IPS-11a (cell line): Measurements from ENCODE around the gene ASPA.
"Not testable (repeated sequence)": the region's sequence is repeated elsewhere in the genome, so short reads cannot be mapped to it uniquely, and the experiment has no call there.

Source experiments
- H3K4me3 ChIP-seq: one replicate; pipeline ENCODE4 v1.5.1; 2013; ENCODE audit warnings: low read depth, low read length, control low read depth

ASPA gene

GRCh38 chr17:3475812-3476610 is at the start of gene ASPA:
Gene ASPA, plus strand, starts transcription at chr17:3475997. Its CDS starts 163 bp downstream, at chr17:3476160.
- H3K4me3 ChIP-seq: no peak within 1 kb of the TSS

- H3K4me3 ChIP-seq: not testable (repeated sequence)
Observed at GRCh38 chr17:3433215-3433614, 42.6 kb upstream of the ASPA start.

GRCh38 chr17:3433741-3434140 is 42.1 kb upstream of the ASPA start, which contains the start of gene OR1E2:
Gene OR1E2, minus strand, starts transcription at chr17:3433841. Its CDS starts 0 bp downstream, at chr17:3433841.
- H3K4me3 ChIP-seq: no peak within 1 kb of the TSS

GRCh38 chr17:3438368-3438767 is 37.4 kb upstream of the ASPA start:
- H3K4me3 ChIP-seq: no peak overlapping the region

GRCh38 chr17:3440451-3440850 is 35.3 kb upstream of the ASPA start:
- no peak overlapping the region for H3K4me3 ChIP-seq

GRCh38 chr17:3447625-3448024 is 28.2 kb upstream of the ASPA start:
- no peak overlapping the region for H3K4me3 ChIP-seq

- H3K4me3 ChIP-seq: no peak overlapping the region
Observed at GRCh38 chr17:3448059-3448665, 27.6 kb upstream of the ASPA start.

- H3K4me3 ChIP-seq: not testable (repeated sequence)
Observed at GRCh38 chr17:3466355-3466754, 9.4 kb upstream of the ASPA start.

- no peak overlapping the region for H3K4me3 ChIP-seq
Observed at GRCh38 chr17:3469529-3469928, 6.3 kb upstream of the ASPA start.

GRCh38 chr17:3471599-3471998 is 4.2 kb upstream of the ASPA start, which contains the start of gene SPATA22:
Gene SPATA22, minus strand, starts transcription at chr17:3471819. Its CDS starts 2,494 bp downstream, at chr17:3469325.
- no peak within 1 kb of the TSS for H3K4me3 ChIP-seq

- no peak overlapping the region for H3K4me3 ChIP-seq
Observed at GRCh38 chr17:3472137-3472536, 3.7 kb upstream of the ASPA start.

GRCh38 chr17:3474212-3474611 is 1.6 kb upstream of the ASPA start:
- no peak overlapping the region for H3K4me3 ChIP-seq

- H3K4me3 ChIP-seq: no peak overlapping the region
Observed at GRCh38 chr17:3475251-3475685, 529 bp upstream of the ASPA start.

GRCh38 chr17:3479988-3480387 is 4.2 kb downstream of the ASPA start:
- no peak overlapping the region for H3K4me3 ChIP-seq

- H3K4me3 ChIP-seq: no peak overlapping the region
Observed at GRCh38 chr17:3482852-3483251, 7.1 kb downstream of the ASPA start.

GRCh38 chr17:3485481-3486068 is 9.8 kb downstream of the ASPA start:
- no peak overlapping the region for H3K4me3 ChIP-seq

GRCh38 chr17:3497101-3497500 is 21.3 kb downstream of the ASPA start:
- H3K4me3 ChIP-seq: no peak overlapping the region

- no peak overlapping the region for H3K4me3 ChIP-seq
Observed at GRCh38 chr17:3501344-3501743, 25.5 kb downstream of the ASPA start.

- no peak overlapping the region for H3K4me3 ChIP-seq
Observed at GRCh38 chr17:3502466-3502865, 26.7 kb downstream of the ASPA start.

- no peak overlapping the region for H3K4me3 ChIP-seq
Observed at GRCh38 chr17:3503285-3503684, 27.5 kb downstream of the ASPA start.

- no peak overlapping the region for H3K4me3 ChIP-seq
Observed at GRCh38 chr17:3505008-3505407, 29.2 kb downstream of the ASPA start.

- no peak overlapping the region for H3K4me3 ChIP-seq
Observed at GRCh38 chr17:3506054-3506453, 30.3 kb downstream of the ASPA start.
